OCI-LY1 (cell line): ENCODE data around the gene CTNNA2.

ENCODE experiments used
- EZH2 ChIP-seq: fragments of 200-600 bp; sonication (generic), shearing (Covaris generic); IDR thresholded peaks from 2 replicates; pipeline ENCODE4 v1.8.0; 2017; ENCODE audit warnings: borderline replicate concordance, mixed run types, mild to moderate bottlenecking, antibody characterized with exemption, low read length, moderate library complexity, mixed read lengths
- TF ChIP-seq, protein P1 (sequence below): fragments of 200-600 bp; sonication (generic), shearing (Covaris generic); IDR thresholded peaks from 2 replicates; pipeline ENCODE4 v1.5.1; 2017; ENCODE audit warnings: mild to moderate bottlenecking, antibody characterized with exemption, low read length, moderate library complexity, mixed read lengths

DNA sequence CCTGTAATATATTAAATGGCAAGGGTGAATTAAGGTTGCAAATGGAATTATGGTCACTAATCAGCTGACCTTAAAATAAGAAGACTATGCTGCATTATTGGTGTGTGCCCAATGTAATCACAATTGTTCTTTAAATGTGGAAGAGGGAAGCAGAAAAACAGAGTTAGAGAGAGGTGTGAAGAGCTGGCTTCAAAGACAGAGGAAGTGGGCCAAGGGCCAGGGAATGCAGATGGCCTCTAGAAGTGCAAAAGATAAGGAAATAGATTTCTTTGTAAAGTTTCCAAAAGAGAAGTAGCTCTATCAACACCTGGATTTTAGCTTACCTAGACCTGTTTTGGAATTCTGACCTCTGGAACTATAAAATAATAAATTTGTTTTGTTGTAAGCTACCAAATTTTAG lies 515.7 kb downstream of the CTNNA2 start:
- TF ChIP-seq EZH2 = no peak
- TF ChIP-seq, protein P1, sequence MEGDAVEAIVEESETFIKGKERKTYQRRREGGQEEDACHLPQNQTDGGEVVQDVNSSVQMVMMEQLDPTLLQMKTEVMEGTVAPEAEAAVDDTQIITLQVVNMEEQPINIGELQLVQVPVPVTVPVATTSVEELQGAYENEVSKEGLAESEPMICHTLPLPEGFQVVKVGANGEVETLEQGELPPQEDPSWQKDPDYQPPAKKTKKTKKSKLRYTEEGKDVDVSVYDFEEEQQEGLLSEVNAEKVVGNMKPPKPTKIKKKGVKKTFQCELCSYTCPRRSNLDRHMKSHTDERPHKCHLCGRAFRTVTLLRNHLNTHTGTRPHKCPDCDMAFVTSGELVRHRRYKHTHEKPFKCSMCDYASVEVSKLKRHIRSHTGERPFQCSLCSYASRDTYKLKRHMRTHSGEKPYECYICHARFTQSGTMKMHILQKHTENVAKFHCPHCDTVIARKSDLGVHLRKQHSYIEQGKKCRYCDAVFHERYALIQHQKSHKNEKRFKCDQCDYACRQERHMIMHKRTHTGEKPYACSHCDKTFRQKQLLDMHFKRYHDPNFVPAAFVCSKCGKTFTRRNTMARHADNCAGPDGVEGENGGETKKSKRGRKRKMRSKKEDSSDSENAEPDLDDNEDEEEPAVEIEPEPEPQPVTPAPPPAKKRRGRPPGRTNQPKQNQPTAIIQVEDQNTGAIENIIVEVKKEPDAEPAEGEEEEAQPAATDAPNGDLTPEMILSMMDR = no peak
